WTC11 (cell line): ENCODE measurements around the gene TIMP4. TPM values are rescaled to one million over a fixed set of nuclear protein-coding genes. Genes with fewer than 3 reads are reported as not detected.

ENCODE experiments used
- ATAC-seq: fragments of 200-7000 bp; cut with Tn5 transposase; 2 replicates; pipeline ENCODE4 v1.10.0; 2021; ENCODE audit warnings: mild to moderate bottlenecking, moderate library complexity
- CTCF ChIA-PET: fragments of 300-600 bp; sonication (Branson Sonifier 250); formaldehyde crosslinking; loops from one replicate; lab custom pipeline; 2021; ENCODE audit warnings: antibody characterized with exemption; lab: Charles Lee
- POLR2A ChIA-PET: fragments of 350-600 bp; sonication (Branson Sonifier 250); formaldehyde crosslinking; loops from one replicate; lab custom pipeline; 2021; ENCODE audit warnings: antibody characterized with exemption; lab: Charles Lee
- DNase-seq: peaks from one replicate; pipeline ENCODE4 v3.0.0; 2021; ENCODE audit warnings: low spot score
- H3K27ac Mint-ChIP-seq: 2 replicates; pipeline ENCODE4 v1.8.0; 2021; ENCODE audit warnings: mixed read lengths
- H3K27me3 Mint-ChIP-seq: 2 replicates; pipeline ENCODE4 v1.8.0; 2021; ENCODE audit warnings: low read depth, mild to moderate bottlenecking, moderate library complexity, mixed read lengths
- H3K36me3 Mint-ChIP-seq: 2 replicates; pipeline ENCODE4 v1.8.0; 2021; ENCODE audit warnings: mixed read lengths
- H3K4me1 Mint-ChIP-seq: 2 replicates; pipeline ENCODE4 v1.8.0; 2022; ENCODE audit warnings: mixed read lengths
- H3K4me3 Mint-ChIP-seq: 2 replicates; pipeline ENCODE4 v1.8.0; 2021; ENCODE audit warnings: mild to moderate bottlenecking, moderate library complexity, mixed read lengths
- H3K9me3 Mint-ChIP-seq: 2 replicates; pipeline ENCODE4 v1.8.0; 2021; ENCODE audit warnings: mixed read lengths
- ARID4B ChIP-seq: sonication (generic); formaldehyde crosslinking; IDR thresholded peaks from 2 replicates; pipeline ENCODE4 v1.8.0; 2023; ENCODE audit warnings: missing genetic modification reagents, mild to moderate bottlenecking, borderline replicate concordance
- ATF2 ChIP-seq: sonication (generic); formaldehyde crosslinking; IDR thresholded peaks from 2 replicates; pipeline ENCODE4 v1.8.1; 2022; ENCODE audit warnings: low read depth, missing genetic modification reagents, borderline replicate concordance
- CTCF ChIP-seq: fragments of 200-600 bp; IDR thresholded peaks from 2 replicates; pipeline ENCODE4 v1.8.0; 2022; ENCODE audit warnings: antibody characterized with exemption
- E2F4 ChIP-seq: sonication (generic); formaldehyde crosslinking; IDR thresholded peaks from 2 replicates; pipeline ENCODE4 v1.8.1; 2022; ENCODE audit warnings: low read depth, mild to moderate bottlenecking, moderate library complexity, missing genetic modification reagents, borderline replicate concordance
- EMX1 ChIP-seq: fragments of 250-450 bp; sonication (Bioruptor Pico); IDR thresholded peaks from 2 replicates; pipeline ENCODE4 v1.8.0; 2021; ENCODE audit warnings: mild to moderate bottlenecking
- FOXP4 ChIP-seq: sonication (generic); formaldehyde crosslinking; IDR thresholded peaks from 2 replicates; pipeline ENCODE4 v1.8.0; 2022; ENCODE audit warnings: mild to moderate bottlenecking, missing genetic modification reagents
- GRHL2 ChIP-seq: fragments of 250-450 bp; sonication (Bioruptor Pico); IDR thresholded peaks from 2 replicates; pipeline ENCODE4 v1.8.0; 2022; ENCODE audit warnings: mild to moderate bottlenecking, moderate library complexity; ENCODE audit not compliant: insufficient replicate concordance, severe bottlenecking
- GTF2I ChIP-seq: fragments of 250-450 bp; sonication (Bioruptor Pico); conservative IDR thresholded peaks from 2 replicates; pipeline ENCODE4 v1.4.0; 2021; ENCODE audit warnings: mild to moderate bottlenecking
- HMGA2 ChIP-seq: fragments of 250-450 bp; sonication (Bioruptor Pico); IDR thresholded peaks from 2 replicates; pipeline ENCODE4 v1.4.0; 2021; ENCODE audit warnings: mild to moderate bottlenecking, moderate library complexity
- IRF1 ChIP-seq: sonication (generic); formaldehyde crosslinking; IDR thresholded peaks from 2 replicates; pipeline ENCODE4 v1.8.0; 2023; ENCODE audit warnings: missing genetic modification reagents
- JAZF1 ChIP-seq: fragments of 250-450 bp; sonication (Bioruptor Pico); IDR thresholded peaks from 2 replicates; pipeline ENCODE4 v1.9.0; 2021; ENCODE audit warnings: moderate library complexity, mild to moderate bottlenecking, inconsistent platforms
- MAX ChIP-seq: sonication (generic); formaldehyde crosslinking; IDR thresholded peaks from 2 replicates; pipeline ENCODE4 v1.8.0; 2022; ENCODE audit warnings: mild to moderate bottlenecking, missing genetic modification reagents
- NFATC4 ChIP-seq: fragments of 250-450 bp; sonication (Bioruptor Pico); IDR thresholded peaks from 2 replicates; pipeline ENCODE4 v1.9.0; 2021; ENCODE audit warnings: mild to moderate bottlenecking
- NR2C2 ChIP-seq: sonication (generic); formaldehyde crosslinking; IDR thresholded peaks from 2 replicates; pipeline ENCODE4 v1.8.0; 2022; ENCODE audit warnings: mild to moderate bottlenecking, missing genetic modification reagents
- NR3C1 ChIP-seq: sonication (generic); formaldehyde crosslinking; conservative IDR thresholded peaks from 2 replicates; pipeline ENCODE4 v1.8.1; 2023; ENCODE audit warnings: low read depth, mild to moderate bottlenecking, missing genetic modification reagents
- PREB ChIP-seq: sonication (generic); formaldehyde crosslinking; IDR thresholded peaks from 2 replicates; pipeline ENCODE4 v1.8.1; 2022; ENCODE audit warnings: mild to moderate bottlenecking, missing genetic modification reagents, moderate library complexity, borderline replicate concordance
- RELA ChIP-seq: sonication (generic); formaldehyde crosslinking; IDR thresholded peaks from 2 replicates; pipeline ENCODE4 v1.8.1; 2022; ENCODE audit warnings: missing genetic modification reagents, mild to moderate bottlenecking, borderline replicate concordance
- RORB ChIP-seq: fragments of 250-450 bp; sonication (Bioruptor Pico); IDR thresholded peaks from 2 replicates; pipeline ENCODE4 v1.9.0; 2021; ENCODE audit warnings: mild to moderate bottlenecking
- TCF7 ChIP-seq: sonication (generic); formaldehyde crosslinking; IDR thresholded peaks from 2 replicates; pipeline ENCODE4 v1.8.0; 2022; ENCODE audit warnings: mild to moderate bottlenecking, low read depth, missing genetic modification reagents, moderate library complexity
- ZBTB21 ChIP-seq: sonication (generic); formaldehyde crosslinking; IDR thresholded peaks from 2 replicates; pipeline ENCODE4 v1.8.1; 2023; ENCODE audit warnings: mild to moderate bottlenecking, missing genetic modification reagents, borderline replicate concordance
- ZNF219 ChIP-seq: sonication (generic); formaldehyde crosslinking; IDR thresholded peaks from 2 replicates; pipeline ENCODE4 v1.8.0; 2023; ENCODE audit warnings: missing genetic modification reagents, mild to moderate bottlenecking, borderline replicate concordance
- ZNF263 ChIP-seq: sonication (generic); formaldehyde crosslinking; IDR thresholded peaks from 2 replicates; pipeline ENCODE4 v1.8.1; 2022; ENCODE audit warnings: low read depth, mild to moderate bottlenecking, moderate library complexity, missing genetic modification reagents
- ZNF317 ChIP-seq: sonication (generic); formaldehyde crosslinking; IDR thresholded peaks from 2 replicates; pipeline ENCODE4 v1.8.1; 2023; ENCODE audit warnings: low read depth, mild to moderate bottlenecking, moderate library complexity, missing genetic modification reagents, borderline replicate concordance
- ZNF416 ChIP-seq: fragments of 250-450 bp; sonication (Bioruptor Pico); IDR thresholded peaks from 2 replicates; pipeline ENCODE4 v1.9.0; 2021; ENCODE audit warnings: mild to moderate bottlenecking, inconsistent platforms
- ZNF423 ChIP-seq: fragments of 250-450 bp; sonication (Bioruptor Pico); IDR thresholded peaks from 2 replicates; pipeline ENCODE4 v2.1.2; 2022; ENCODE audit warnings: mild to moderate bottlenecking, moderate library complexity
- total RNA-seq: library from RNA; stranded (reverse); gene quantifications from 3 replicates; pipeline ENCODE4 v1.2.3, GENCODE V29; 2021

TIMP4 gene
- total RNA-seq, 1 experiment from 2014 or later, result 11.8 TPM

- H3K9me3 Mint-ChIP-seq, result peaks cover under 1% of the 10 kb centered on the region; the same call in 1 of the 2 replicates
- TF ChIP-seq GRHL2 (no peak), NR3C1 (CRISPR knock-in tag) (no peak), JAZF1 (CRISPR knock-in tag) (no peak), NFATC4 (CRISPR knock-in tag) (no peak), ZBTB21 (CRISPR knock-in tag) (no peak), RELA (no peak), ZNF219 (CRISPR knock-in tag) (no peak), NR2C2 (CRISPR knock-in tag) (no peak), ZNF416 (CRISPR knock-in tag) (no peak), GTF2I (no peak), ATF2 (no peak), MAX (CRISPR knock-in tag) (no peak), IRF1 (CRISPR knock-in tag) (no peak), ZNF423 (no peak), TCF7 (CRISPR knock-in tag) (no peak), HMGA2 (no peak), ARID4B (no peak), ZNF317 (CRISPR knock-in tag) (no peak), ZNF263 (CRISPR knock-in tag) (no peak), RORB (no peak)
- no peak for DNase-seq
- no peaks in the 10 kb centered on the region for H3K36me3 Mint-ChIP-seq
- no peak overlapping the region for H3K4me3 Mint-ChIP-seq
- ChIA-PET POLR2A (no interaction called here), CTCF (no interaction called here)
- no peak for ATAC-seq
- H3K27ac Mint-ChIP-seq, result no peak overlapping the region
- H3K27me3 Mint-ChIP-seq, result no peaks in the 10 kb centered on the region
- peaks cover 9% of the 10 kb centered on the region for H3K4me1 Mint-ChIP-seq
Measured at GRCh38 chr3:12196684-12197083, 38.0 kb upstream of the TIMP4 start.

GRCh38 chr3:12195231-12195630 is 36.5 kb upstream of the TIMP4 start:
- ATAC-seq (peak; percentile 75), DNase-seq (no peak)
- Mint-ChIP-seq H3K9me3 (no peaks in the 10 kb centered on the region), H3K27ac (no peak overlapping the region; the same call in 1 of the 2 replicates), H3K4me3 (no peak overlapping the region), H3K36me3 (no peaks in the 10 kb centered on the region), H3K27me3 (no peaks in the 10 kb centered on the region), H3K4me1 (peaks cover 9% of the 10 kb centered on the region)
- ChIA-PET POLR2A (no interaction called here), CTCF (interaction anchor here (1.1 to 1.9 kb wide), 6 partner anchors 10 to 349 kb away, joined by 3 to 9 read pairs (median 4); partner anchors contain the start of gene TAMM41)
- no peak for TF ChIP-seq PREB (CRISPR knock-in tag)
- no peak for TF ChIP-seq EMX1 (CRISPR knock-in tag)
- no peak for TF ChIP-seq ZNF416 (CRISPR knock-in tag)
- TF ChIP-seq CTCF, result no peak
- TF ChIP-seq E2F4, result no peak
- TF ChIP-seq FOXP4 (CRISPR knock-in tag), result no peak
- TF ChIP-seq GRHL2, result no peak
